SK-N-SH treated with all-trans-retinoic acid at 6 μM for 48 hours (cell line): ENCODE data around the gene ZSCAN10.

Experiments
- ATAC-seq: fragments of 200-7000 bp; cut with Tn5 transposase; 3 replicates; pipeline ENCODE4 v1.9.1; 2020; ENCODE audit warnings: mild to moderate bottlenecking, moderate library complexity
- ARNTL ChIP-seq: fragments of 450-650 bp; formaldehyde crosslinking; IDR thresholded peaks from 2 replicates; pipeline ENCODE4 v1.5.0; 2020; ENCODE audit warnings: low read depth, mild to moderate bottlenecking, moderate library complexity, borderline replicate concordance
- CREB5 ChIP-seq: fragments of 250-450 bp; sonication (Bioruptor Pico); IDR thresholded peaks from 2 replicates; pipeline ENCODE4 v1.5.1; 2020; ENCODE audit warnings: low read depth, mild to moderate bottlenecking, moderate library complexity
- CSDC2 ChIP-seq: fragments of 250-450 bp; sonication (Bioruptor Pico); IDR thresholded peaks from 2 replicates; pipeline ENCODE4 v1.5.0; 2020; ENCODE audit warnings: mild to moderate bottlenecking, moderate library complexity
- CSRNP3 ChIP-seq: fragments of 250-450 bp; sonication (Bioruptor Pico); IDR thresholded peaks from 2 replicates; pipeline ENCODE4 v1.5.1; 2021; ENCODE audit warnings: mild to moderate bottlenecking, moderate library complexity
- ESRRG ChIP-seq: fragments of 250-450 bp; sonication (Bioruptor Pico); IDR thresholded peaks from 2 replicates; pipeline ENCODE4 v1.6.1; 2021; ENCODE audit warnings: mild to moderate bottlenecking
- GLIS3 ChIP-seq: fragments of 250-450 bp; sonication (Bioruptor Pico); IDR thresholded peaks from 2 replicates; pipeline ENCODE4 v1.5.0; 2020; ENCODE audit warnings: mild to moderate bottlenecking, moderate library complexity
- ISL1 ChIP-seq: fragments of 250-450 bp; sonication (Bioruptor Pico); IDR thresholded peaks from 2 replicates; pipeline ENCODE4 v2.1.2; 2022; ENCODE audit warnings: mild to moderate bottlenecking, moderate library complexity
- OSR1 ChIP-seq: fragments of 250-450 bp; sonication (Bioruptor Pico); IDR thresholded peaks from 2 replicates; pipeline ENCODE4 v1.8.0; 2022; ENCODE audit warnings: moderate library complexity, mild to moderate bottlenecking, inconsistent platforms
- POU6F1 ChIP-seq: fragments of 250-450 bp; sonication (Bioruptor Pico); IDR thresholded peaks from 2 replicates; pipeline ENCODE4 v1.8.0; 2021; ENCODE audit warnings: low read depth, mild to moderate bottlenecking, moderate library complexity, borderline replicate concordance
- SNAI2 ChIP-seq: fragments of 250-450 bp; sonication (Bioruptor Pico); IDR thresholded peaks from 2 replicates; pipeline ENCODE4 v1.5.0; 2020; ENCODE audit warnings: mild to moderate bottlenecking, moderate library complexity
- TOX ChIP-seq: fragments of 250-450 bp; sonication (Bioruptor Pico); IDR thresholded peaks from 2 replicates; pipeline ENCODE4 v1.8.0; 2021; ENCODE audit warnings: mild to moderate bottlenecking, moderate library complexity, borderline replicate concordance
- TSHZ2 ChIP-seq: fragments of 250-450 bp; sonication (Bioruptor Pico); IDR thresholded peaks from 2 replicates; pipeline ENCODE4 v1.5.0; 2020; ENCODE audit warnings: mild to moderate bottlenecking, moderate library complexity
- ZC3H10 ChIP-seq: fragments of 250-450 bp; sonication (Bioruptor Pico); IDR thresholded peaks from 2 replicates; pipeline ENCODE4 v1.5.1; 2021; ENCODE audit warnings: mild to moderate bottlenecking, moderate library complexity
- ZFP30 ChIP-seq: fragments of 450-650 bp; formaldehyde crosslinking; IDR thresholded peaks from 2 replicates; pipeline ENCODE4 v1.5.0; 2022; ENCODE audit warnings: mild to moderate bottlenecking, moderate library complexity
- ZNF565 ChIP-seq: fragments of 450-650 bp; formaldehyde crosslinking; conservative IDR thresholded peaks from 2 replicates; pipeline ENCODE4 v1.5.0; 2020; ENCODE audit warnings: low read depth, mild to moderate bottlenecking, moderate library complexity
- ZNF70 ChIP-seq: fragments of 450-650 bp; formaldehyde crosslinking; IDR thresholded peaks from 2 replicates; pipeline ENCODE4 v1.5.0; 2020; ENCODE audit warnings: mild to moderate bottlenecking, moderate library complexity
- ZNF8 ChIP-seq: fragments of 450-650 bp; formaldehyde crosslinking; IDR thresholded peaks from 2 replicates; pipeline ENCODE4 v1.5.0; 2020; ENCODE audit warnings: mild to moderate bottlenecking, moderate library complexity

The ZSCAN10 gene

GRCh38 chr16:3129137-3130131 lies 30.3 kb upstream of the ZSCAN10 start (continued):
- TF ChIP-seq TSHZ2 (CRISPR knock-in tag) = no peak
- TF ChIP-seq POU6F1 (CRISPR knock-in tag) = no peak
- no peak for TF ChIP-seq ZNF8 (CRISPR knock-in tag)
- TF ChIP-seq, all 23 proteins: peak for 0

GRCh38 chr16:3127745-3128144 lies 28.7 kb upstream of the ZSCAN10 start:
- no peak for TF ChIP-seq CSDC2 (CRISPR knock-in tag)
- no peak for TF ChIP-seq CSRNP3 (CRISPR knock-in tag)
- no peak for TF ChIP-seq OSR1 (CRISPR knock-in tag)
- TF ChIP-seq CREB5 (CRISPR knock-in tag) = no peak
- TF ChIP-seq ZFP30 (CRISPR knock-in tag) = no peak
- TF ChIP-seq SNAI2 (CRISPR knock-in tag) = no peak
- no peak for TF ChIP-seq ARNTL
- no peak for TF ChIP-seq ESRRG (CRISPR knock-in tag)
- no peak for TF ChIP-seq ZNF565
- no peak for TF ChIP-seq ISL1 (CRISPR knock-in tag)
- no peak for TF ChIP-seq POU6F1 (CRISPR knock-in tag)
- no peak for TF ChIP-seq TOX (CRISPR knock-in tag)
- no peak for TF ChIP-seq ZNF70 (CRISPR knock-in tag)
- ATAC-seq = no peak

GRCh38 chr16:3123986-3124886 lies 25.1 kb upstream of the ZSCAN10 start:
- peak; percentile 92 for ATAC-seq
- no peak for TF ChIP-seq ZC3H10 (CRISPR knock-in tag)
- peak; percentile 79; the same call in 1 of the 2 replicates for TF ChIP-seq GLIS3
